Fibroblast of upper back skin (primary cell): ENCODE results near the gene PARD3.
A peak's percentile ranks its signal among the peaks of the same experiment; 100 is the strongest.

Source experiments
- DNase-seq: peaks from one replicate; pipeline ENCODE4 v3.0.0-alpha.2; 2013

Gene PARD3

GRCh38 chr10:34235164-34235832, 579.8 kb downstream of the PARD3 start:
- peak; percentile 43 for DNase-seq

- DNase-seq, result no peak
These were observed 582.6 kb downstream of the PARD3 start for GRCh38 chr10:34232481-34232880.

- no peak for DNase-seq
These were observed 583.5 kb downstream of the PARD3 start for GRCh38 chr10:34231441-34232180.

- no peak for DNase-seq
These were observed 585.2 kb downstream of the PARD3 start for GRCh38 chr10:34229917-34230316.

- DNase-seq, result no peak
These were observed 587.0 kb downstream of the PARD3 start for GRCh38 chr10:34228066-34228465.

- DNase-seq, result no peak
These were observed 590.5 kb downstream of the PARD3 start for GRCh38 chr10:34224639-34225038.

- DNase-seq, result no peak
These were observed 591.4 kb downstream of the PARD3 start for GRCh38 chr10:34223658-34224057.

- DNase-seq, result no peak
These were observed 592.7 kb downstream of the PARD3 start for GRCh38 chr10:34222359-34222758.

GRCh38 chr10:34219753-34220548, 595.1 kb downstream of the PARD3 start:
- no peak for DNase-seq

- no peak for DNase-seq
These were observed 597.6 kb downstream of the PARD3 start for GRCh38 chr10:34217524-34217923.

- no peak for DNase-seq
These were observed 598.6 kb downstream of the PARD3 start for GRCh38 chr10:34216348-34216945.

- DNase-seq, result no peak
These were observed 601.3 kb downstream of the PARD3 start for GRCh38 chr10:34213805-34214197.

- no peak for DNase-seq
These were observed 601.8 kb downstream of the PARD3 start for GRCh38 chr10:34213193-34213804.

- no peak for DNase-seq
These were observed 607.8 kb downstream of the PARD3 start for GRCh38 chr10:34207343-34207742.

GRCh38 chr10:34206935-34207268, 608.2 kb downstream of the PARD3 start:
- no peak for DNase-seq

- no peak for DNase-seq
These were observed 608.8 kb downstream of the PARD3 start for GRCh38 chr10:34206078-34206934.

- no peak for DNase-seq
These were observed 609.6 kb downstream of the PARD3 start for GRCh38 chr10:34205452-34205851.

GRCh38 chr10:34203966-34204630, 611.0 kb downstream of the PARD3 start:
- DNase-seq, result no peak

- peak; percentile 31 for DNase-seq
These were observed 614.7 kb downstream of the PARD3 start for GRCh38 chr10:34200355-34200901.

- no peak for DNase-seq
These were observed 616.1 kb downstream of the PARD3 start for GRCh38 chr10:34198953-34199352.

- DNase-seq, result no peak
These were observed 619.0 kb downstream of the PARD3 start for GRCh38 chr10:34196058-34196433.
